Keratinocyte (primary cell): Measurements from ENCODE around the gene NME7.

Source experiments
- EZH2 ChIP-seq: IDR thresholded peaks from one replicate; pipeline ENCODE4 v1.6.1; 2012; ENCODE audit warnings: inconsistent platforms, mild to moderate bottlenecking, low read length, moderate library complexity
- TF ChIP-seq, protein P1 (sequence below), 3 experiments: IDR thresholded peaks in 1 of 3; conservative IDR thresholded peaks in 1 of 3; optimal IDR thresholded peaks in 1 of 3; 2 replicates in 2 of 3; 3 replicates in 1 of 3; pipeline versions ENCODE3 to v1.5.1; 2011; ENCODE audit warnings: low read length in 3 of 3, mild to moderate bottlenecking in 3 of 3, moderate library complexity in 2 of 3, control low read depth in 1 of 3, inconsistent platforms in 1 of 3; ENCODE audit not compliant: insufficient read depth in 2 of 3; ENCODE audit errors: extremely low read depth in 1 of 3

GRCh38 chr1:169108223-169108622, 259.4 kb downstream of the NME7 start:
- TF ChIP-seq, protein P1, sequence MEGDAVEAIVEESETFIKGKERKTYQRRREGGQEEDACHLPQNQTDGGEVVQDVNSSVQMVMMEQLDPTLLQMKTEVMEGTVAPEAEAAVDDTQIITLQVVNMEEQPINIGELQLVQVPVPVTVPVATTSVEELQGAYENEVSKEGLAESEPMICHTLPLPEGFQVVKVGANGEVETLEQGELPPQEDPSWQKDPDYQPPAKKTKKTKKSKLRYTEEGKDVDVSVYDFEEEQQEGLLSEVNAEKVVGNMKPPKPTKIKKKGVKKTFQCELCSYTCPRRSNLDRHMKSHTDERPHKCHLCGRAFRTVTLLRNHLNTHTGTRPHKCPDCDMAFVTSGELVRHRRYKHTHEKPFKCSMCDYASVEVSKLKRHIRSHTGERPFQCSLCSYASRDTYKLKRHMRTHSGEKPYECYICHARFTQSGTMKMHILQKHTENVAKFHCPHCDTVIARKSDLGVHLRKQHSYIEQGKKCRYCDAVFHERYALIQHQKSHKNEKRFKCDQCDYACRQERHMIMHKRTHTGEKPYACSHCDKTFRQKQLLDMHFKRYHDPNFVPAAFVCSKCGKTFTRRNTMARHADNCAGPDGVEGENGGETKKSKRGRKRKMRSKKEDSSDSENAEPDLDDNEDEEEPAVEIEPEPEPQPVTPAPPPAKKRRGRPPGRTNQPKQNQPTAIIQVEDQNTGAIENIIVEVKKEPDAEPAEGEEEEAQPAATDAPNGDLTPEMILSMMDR (optimal IDR thresholded peaks at IDR 0.05 in 1 of 3, IDR thresholded peaks at IDR 0.05 in 1 of 3, conservative IDR thresholded peaks at IDR 0.05 in 1 of 3; ENCODE audit: extremely low read depth in 1 of 3, insufficient read depth in 2 of 3, low read length in 3 of 3): no peak
- no peak for TF ChIP-seq EZH2
